ENCODE data around the gene NAA16.
"Not testable (repeated sequence)": the region's sequence is repeated elsewhere in the genome, so short reads cannot be mapped to it uniquely, and the experiment has no call there.

The NAA16 gene

GRCh38 chr13:41356385-41356648 is 45.2 kb downstream of the NAA16 start:
- not testable (repeated sequence) for DNase-seq (ENCODE audit: low read depth)

DNA sequence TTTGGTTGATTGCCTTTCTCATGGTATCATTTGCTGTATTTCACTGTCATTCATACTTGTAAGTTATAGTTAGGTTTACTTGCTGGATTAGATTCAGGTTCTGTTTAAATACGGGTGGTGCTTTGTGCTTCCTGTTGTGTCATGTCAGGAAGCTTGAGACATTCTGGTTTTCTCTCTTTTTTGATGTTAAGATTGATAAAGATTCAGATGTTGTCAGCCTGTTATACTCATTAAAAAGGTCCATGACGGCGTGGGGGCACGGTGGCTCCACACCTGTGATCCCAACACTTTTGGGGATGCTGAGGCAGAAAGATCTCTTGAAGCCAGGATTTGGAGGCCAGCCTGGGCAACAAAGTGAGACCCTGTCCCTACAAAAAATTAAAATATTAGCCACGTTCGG is 45.7 kb downstream of the NAA16 start:
- peak; percentile 21 for DNase-seq (ENCODE audit: low read depth)

- no peak for DNase-seq (ENCODE audit: low read depth)
Observed at GRCh38 chr13:41361491-41361890, 50.4 kb downstream of the NAA16 start.

DNA sequence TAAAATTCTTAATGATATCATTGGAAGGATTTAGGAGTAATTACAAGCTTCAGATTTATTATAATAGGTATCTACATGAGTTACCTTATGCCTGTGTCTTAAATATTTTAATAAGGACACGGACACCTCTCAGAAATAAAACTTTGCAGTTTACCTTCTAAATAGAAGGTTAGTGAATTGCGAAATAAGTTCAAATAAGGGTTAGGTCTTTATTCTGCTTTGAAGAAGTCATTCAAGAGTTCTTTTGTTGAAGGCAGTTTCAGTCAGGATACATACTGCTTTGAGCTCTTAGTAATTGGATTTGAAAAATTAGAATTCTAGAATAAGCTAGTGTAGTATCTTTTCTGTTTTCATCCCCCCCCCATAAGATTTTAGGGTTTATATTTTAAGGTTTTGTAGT is 53.0 kb downstream of the NAA16 start:
- no peak for DNase-seq (ENCODE audit: low read depth)

GRCh38 chr13:41365631-41366030 is 54.6 kb downstream of the NAA16 start:
- DNase-seq (ENCODE audit: low read depth): no peak

DNA sequence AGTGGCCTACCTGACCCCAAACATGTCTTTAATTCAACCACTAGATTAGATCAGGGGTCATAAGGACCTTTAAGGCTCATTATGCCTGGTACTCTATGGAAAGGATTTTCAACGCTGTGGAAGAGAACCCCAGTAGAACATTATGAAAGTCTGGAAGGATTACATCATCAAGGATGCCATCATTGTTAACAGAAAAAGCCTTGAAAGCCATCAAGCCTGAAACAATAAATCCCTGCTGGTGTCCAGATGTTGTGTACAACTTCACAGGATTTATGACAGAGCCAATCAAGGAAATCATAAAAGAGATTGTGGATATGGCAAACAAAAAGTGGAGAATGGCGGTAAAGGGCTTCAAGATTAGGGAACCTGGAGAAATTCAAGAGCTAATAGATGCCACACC is 59.7 kb downstream of the NAA16 start:
- no peak for DNase-seq (ENCODE audit: low read depth)

- DNase-seq (ENCODE audit: low read depth): no peak
Observed at GRCh38 chr13:41377446-41377845, 66.4 kb downstream of the NAA16 start.

DNA sequence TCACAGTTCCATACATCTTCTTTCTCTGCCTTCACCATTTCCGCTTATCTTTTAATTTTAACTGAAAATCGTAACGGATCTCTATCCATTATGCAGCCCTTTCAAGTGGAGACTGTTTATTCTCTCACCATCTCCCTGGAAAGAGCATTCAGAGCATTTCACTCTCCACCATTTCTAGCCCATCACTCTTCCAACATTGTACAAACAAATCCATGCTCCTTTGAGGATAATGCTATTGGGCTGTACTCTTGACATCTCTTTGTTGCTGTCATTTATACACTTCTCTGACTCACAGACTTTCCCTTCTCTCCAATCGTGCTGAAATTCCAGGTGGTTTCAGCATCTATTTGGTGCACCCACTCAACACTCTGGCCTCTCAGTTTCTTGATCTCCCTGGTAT is 71.4 kb downstream of the NAA16 start:
- DNase-seq (ENCODE audit: low read depth): no peak

- no peak for DNase-seq (ENCODE audit: low read depth)
Observed at GRCh38 chr13:41383386-41383785, 72.3 kb downstream of the NAA16 start.

- no peak for DNase-seq (ENCODE audit: low read depth)
Observed at GRCh38 chr13:41384749-41385503, 73.9 kb downstream of the NAA16 start.

GRCh38 chr13:41386211-41386610 is 75.1 kb downstream of the NAA16 start:
- DNase-seq (ENCODE audit: low read depth): no peak

- DNase-seq (ENCODE audit: low read depth): no peak
Observed at GRCh38 chr13:41387576-41387975, 76.5 kb downstream of the NAA16 start.

GRCh38 chr13:41388143-41388881 is 77.2 kb downstream of the NAA16 start:
- DNase-seq (ENCODE audit: low read depth): no peak

DNA sequence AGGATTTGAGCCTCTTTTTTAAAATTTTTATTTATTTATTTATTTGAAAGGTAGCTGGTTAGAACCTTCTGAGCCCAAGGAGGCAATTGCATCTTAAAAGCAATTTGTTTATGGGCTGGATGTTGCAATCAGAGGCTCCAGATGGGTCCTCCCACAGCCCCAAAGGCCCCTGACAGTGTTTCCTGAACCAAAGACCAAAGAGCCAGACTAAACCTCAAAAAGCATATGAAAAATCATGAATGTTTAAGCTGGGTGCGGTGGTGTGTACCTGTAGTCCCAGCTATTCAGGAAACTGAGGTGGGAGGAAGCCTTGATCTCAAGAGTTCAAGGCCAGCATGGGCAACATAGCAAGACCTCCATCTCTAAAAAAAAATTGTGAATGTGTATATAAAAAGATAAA is 78.5 kb downstream of the NAA16 start:
- DNase-seq (ENCODE audit: low read depth): no peak

GRCh38 chr13:41394166-41394565 is 83.1 kb downstream of the NAA16 start:
- no peak for DNase-seq (ENCODE audit: low read depth)

GRCh38 chr13:41398494-41399170 is 87.6 kb downstream of the NAA16 start:
- no peak for DNase-seq (ENCODE audit: low read depth)

- DNase-seq (ENCODE audit: low read depth): no peak
Observed at GRCh38 chr13:41401366-41401765, 90.3 kb downstream of the NAA16 start.

DNA sequence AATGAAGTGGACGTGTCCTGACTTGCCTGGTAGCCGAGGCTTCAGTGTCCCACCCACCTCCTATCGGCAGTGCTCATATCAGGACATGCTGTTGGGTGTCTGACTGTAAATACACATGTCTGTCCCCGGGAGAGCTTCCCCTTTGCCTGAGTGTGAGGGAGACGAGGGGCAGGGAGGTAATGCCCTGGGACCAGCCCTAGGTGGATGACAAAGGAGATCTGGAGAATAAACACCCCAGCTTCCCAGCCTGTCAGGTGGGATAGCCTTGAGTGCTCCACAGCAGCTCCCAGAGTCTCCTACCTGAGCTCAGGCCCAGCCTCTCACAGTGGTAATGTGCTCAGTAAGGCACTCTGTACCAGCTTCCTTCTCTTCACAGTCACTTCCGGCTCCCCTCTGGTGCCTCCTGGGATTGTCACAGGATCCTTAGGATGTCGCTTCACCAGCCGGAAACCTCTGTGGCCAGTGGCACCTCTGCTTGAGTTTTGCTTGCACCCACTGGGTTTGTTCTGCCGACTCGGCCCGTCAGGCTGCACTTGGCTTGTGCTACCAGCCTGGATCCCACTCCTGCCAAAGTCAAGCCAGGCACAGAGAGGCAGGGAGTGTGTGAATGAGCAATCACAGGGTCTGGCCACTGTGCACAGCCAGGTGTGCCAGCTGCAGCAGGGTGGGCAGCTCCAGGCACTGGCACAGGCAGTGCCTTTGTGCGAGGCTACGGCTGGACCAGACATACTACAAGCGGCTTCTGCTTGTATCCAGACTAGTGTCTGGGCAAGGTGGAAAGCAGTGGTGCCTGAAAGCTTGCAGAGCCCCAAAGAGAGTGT is 91.8 kb downstream of the NAA16 start:
- no peak for DNase-seq (ENCODE audit: low read depth)

DNA sequence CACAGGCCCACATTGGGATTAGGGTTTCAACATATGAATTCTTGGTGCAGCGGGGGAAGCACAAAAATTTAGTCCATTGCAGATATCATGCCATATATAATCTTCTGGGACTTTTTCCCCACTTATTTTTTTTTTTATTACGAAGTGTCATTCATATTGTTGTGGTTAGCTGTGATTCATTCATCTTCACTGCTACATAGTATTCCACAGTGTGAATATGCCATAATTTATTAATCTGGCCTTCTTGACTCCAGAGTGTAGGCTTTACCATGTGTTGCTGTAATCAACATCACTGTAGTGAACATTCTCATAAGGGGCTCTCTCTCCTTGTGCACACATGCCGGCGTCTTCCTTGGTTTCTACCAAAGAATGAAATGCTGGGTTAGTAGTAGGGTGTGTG is 92.9 kb downstream of the NAA16 start:
- no peak for DNase-seq (ENCODE audit: low read depth)

DNA sequence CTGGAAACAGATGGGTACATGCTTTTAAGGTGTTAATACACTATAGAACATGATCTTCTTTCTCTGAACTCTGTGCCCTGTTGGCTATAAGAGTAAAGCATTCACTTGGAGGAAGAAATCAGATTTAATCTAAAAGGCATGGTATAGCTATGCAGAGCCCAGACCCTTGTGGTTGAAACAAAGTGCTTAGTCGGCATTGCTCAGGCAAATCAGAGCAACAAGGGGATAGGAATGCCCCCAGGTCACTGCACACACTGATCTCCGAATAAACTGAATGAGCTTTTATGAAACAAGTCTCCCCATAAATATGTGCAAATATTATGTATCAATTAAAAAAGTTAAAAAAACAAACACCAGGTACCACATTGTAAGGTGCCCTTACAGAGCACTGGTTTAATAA is 94.3 kb downstream of the NAA16 start:
- DNase-seq (ENCODE audit: low read depth): no peak

GRCh38 chr13:41407380-41407779 is 96.3 kb downstream of the NAA16 start:
- DNase-seq (ENCODE audit: low read depth): no peak

DNA sequence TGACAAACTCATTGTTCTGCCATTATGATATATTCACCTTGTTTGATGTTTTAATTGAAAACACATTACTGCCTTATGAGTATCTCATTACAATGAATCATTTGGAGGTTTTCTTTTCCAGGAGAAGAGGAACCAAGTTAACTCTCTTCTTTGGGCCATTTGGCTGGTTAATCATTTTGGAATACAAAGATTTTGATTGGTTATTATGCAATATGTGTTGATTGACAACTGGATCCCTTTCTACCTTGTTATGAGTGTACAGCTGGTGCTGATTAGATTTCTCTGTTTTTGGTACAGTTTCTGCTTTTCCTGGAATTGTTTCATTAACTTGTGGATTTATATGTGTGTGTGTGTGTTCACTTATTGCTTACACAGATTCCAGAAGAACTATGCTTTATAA is 97.1 kb downstream of the NAA16 start:
- no peak for DNase-seq (ENCODE audit: low read depth)

Data from T follicular helper cell (primary cell).